Erythroblast (primary cell): ENCODE results near the gene CAMTA2.
"Not testable (repeated sequence)": the region's sequence is repeated elsewhere in the genome, so short reads cannot be mapped to it uniquely, and the experiment has no call there.

Experiments used
- DNase-seq, 2 experiments: peaks; one replicate each; lab custom pipeline; 2025; lab: John Stamatoyannopoulos, UW
- GATA1 ChIP-seq: IDR thresholded peaks from 2 replicates; pipeline ENCODE4 v1.6.1; 2011; ENCODE audit warnings: low read depth, mild to moderate bottlenecking, control low read depth, low read length, moderate library complexity
- POLR2A ChIP-seq: IDR thresholded peaks from 2 replicates; pipeline ENCODE4 v1.6.1; 2011; ENCODE audit warnings: mild to moderate bottlenecking, low read length

The CAMTA2 gene, protein sequence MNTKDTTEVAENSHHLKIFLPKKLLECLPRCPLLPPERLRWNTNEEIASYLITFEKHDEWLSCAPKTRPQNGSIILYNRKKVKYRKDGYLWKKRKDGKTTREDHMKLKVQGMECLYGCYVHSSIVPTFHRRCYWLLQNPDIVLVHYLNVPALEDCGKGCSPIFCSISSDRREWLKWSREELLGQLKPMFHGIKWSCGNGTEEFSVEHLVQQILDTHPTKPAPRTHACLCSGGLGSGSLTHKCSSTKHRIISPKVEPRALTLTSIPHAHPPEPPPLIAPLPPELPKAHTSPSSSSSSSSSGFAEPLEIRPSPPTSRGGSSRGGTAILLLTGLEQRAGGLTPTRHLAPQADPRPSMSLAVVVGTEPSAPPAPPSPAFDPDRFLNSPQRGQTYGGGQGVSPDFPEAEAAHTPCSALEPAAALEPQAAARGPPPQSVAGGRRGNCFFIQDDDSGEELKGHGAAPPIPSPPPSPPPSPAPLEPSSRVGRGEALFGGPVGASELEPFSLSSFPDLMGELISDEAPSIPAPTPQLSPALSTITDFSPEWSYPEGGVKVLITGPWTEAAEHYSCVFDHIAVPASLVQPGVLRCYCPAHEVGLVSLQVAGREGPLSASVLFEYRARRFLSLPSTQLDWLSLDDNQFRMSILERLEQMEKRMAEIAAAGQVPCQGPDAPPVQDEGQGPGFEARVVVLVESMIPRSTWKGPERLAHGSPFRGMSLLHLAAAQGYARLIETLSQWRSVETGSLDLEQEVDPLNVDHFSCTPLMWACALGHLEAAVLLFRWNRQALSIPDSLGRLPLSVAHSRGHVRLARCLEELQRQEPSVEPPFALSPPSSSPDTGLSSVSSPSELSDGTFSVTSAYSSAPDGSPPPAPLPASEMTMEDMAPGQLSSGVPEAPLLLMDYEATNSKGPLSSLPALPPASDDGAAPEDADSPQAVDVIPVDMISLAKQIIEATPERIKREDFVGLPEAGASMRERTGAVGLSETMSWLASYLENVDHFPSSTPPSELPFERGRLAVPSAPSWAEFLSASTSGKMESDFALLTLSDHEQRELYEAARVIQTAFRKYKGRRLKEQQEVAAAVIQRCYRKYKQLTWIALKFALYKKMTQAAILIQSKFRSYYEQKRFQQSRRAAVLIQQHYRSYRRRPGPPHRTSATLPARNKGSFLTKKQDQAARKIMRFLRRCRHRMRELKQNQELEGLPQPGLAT

DNA sequence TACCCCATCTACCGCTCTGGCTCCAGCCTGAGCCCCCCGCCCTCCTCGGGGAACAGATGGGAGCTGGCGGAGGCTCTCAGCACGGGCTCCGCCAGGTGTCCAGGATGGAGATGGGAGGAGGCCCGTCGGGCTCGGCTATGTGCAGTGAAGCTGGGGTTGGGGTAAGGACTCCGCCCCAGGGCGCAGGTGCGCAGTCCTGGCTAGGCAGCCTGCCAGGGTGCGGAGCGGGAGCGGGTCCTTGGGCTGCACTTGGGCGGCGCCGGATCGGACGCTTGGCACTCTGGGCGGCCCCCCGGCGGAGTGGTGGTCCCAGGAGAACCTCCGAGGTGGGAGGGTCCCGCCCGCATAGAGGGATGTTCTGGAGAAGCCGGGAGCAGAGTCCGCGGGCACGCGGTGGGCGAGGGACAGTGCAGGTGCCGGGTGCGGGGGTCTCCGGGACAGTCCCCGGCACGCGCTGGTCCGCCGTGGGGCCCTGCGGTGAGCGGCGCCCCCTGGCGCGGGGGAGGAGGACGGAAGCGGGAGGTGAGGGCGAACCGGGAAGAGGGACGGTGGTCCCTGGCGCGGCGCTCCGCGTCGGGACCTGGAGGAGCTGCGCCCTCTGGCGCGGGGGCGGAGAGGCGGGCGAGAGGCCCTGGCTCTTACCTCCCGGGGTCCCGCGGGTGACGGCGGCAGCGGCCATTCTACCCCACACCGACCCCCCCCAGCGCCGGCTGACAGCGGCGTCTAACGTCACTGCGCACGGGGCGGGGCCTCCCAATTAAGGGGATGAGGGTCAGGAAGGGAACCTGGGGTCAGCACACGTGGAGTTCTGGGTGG is at the start of gene CAMTA2:
Gene CAMTA2, minus strand, starts transcription at position 725 of the 816 bp plus-strand sequence. CDS start 1,453 bp downstream, outside the sequence.
- TF ChIP-seq GATA1 (no peak), POLR2A (peak; percentile 77)
- DNase-seq, result peak; percentile 86 to 89

DNA sequence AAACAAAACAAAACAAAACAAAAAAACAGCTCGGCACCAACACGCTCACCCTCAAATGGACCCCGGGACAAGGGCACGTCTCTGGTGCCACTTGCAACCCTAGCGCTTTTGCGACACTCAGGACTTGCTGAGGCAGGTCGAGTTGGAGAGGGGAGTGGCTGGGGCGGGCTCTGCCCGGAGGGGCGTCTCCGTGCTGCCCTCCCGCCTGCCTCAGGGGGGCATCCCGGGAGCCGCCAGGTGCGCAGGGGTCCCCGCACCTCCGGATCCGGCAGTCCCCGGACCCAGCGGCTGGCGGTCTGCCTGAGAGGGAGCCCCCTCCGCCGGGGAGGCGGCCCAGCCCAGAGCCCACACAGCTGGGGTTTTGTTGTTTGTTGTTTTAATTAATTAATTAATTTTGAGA is 47.8 kb upstream of the CAMTA2 start, which contains the start of gene SLC52A1:
Gene SLC52A1, minus strand, starts transcription at position 112 of the 400 bp plus-strand sequence. CDS start 820 bp downstream, outside the sequence.
- no peak for DNase-seq
- TF ChIP-seq POLR2A, result no peak
- TF ChIP-seq GATA1, result no peak

DNA sequence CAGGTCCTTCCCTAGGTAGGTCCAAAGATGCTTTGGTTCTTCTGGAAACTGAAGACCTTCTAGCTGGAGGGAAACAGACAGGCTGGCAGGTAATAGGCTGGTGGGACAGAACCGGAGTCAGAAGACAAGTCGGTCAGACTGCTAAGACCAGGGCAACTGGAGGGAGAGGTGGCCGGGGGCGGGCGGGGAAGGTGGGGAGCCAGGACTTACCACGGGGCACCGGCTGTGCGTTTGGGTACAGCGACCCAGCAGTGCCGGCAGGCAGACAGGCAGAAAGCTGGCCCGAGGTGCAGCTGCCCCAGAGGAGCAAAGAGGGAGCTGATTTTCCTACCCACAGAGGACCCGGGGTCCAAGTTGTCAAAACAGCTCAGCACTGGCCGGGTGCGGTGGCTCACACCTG is 47.2 kb upstream of the CAMTA2 start:
- TF ChIP-seq GATA1 (no peak), POLR2A (no peak)
- DNase-seq, result no peak

DNA sequence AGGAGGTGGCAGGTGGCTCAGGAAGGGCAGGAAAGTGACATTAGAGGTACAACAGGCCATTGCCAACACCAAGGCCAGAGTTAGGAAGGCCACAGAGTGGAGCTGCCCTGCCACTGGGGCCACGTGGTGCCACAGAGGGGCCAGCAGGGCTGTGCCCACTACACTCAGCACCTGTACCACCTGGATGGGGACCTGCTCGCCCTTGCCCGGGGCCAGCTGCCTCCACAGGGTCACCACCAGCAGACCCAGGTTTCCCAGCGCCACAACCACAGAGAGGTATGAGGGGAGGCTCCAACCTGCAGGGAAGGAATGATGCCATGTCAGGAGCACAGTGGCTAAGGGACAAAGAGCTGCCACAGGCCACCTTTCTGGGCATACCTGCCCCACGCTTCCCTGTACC is 46.6 kb upstream of the CAMTA2 start:
- DNase-seq, result no peak
- TF ChIP-seq POLR2A (no peak), GATA1 (no peak)

DNA sequence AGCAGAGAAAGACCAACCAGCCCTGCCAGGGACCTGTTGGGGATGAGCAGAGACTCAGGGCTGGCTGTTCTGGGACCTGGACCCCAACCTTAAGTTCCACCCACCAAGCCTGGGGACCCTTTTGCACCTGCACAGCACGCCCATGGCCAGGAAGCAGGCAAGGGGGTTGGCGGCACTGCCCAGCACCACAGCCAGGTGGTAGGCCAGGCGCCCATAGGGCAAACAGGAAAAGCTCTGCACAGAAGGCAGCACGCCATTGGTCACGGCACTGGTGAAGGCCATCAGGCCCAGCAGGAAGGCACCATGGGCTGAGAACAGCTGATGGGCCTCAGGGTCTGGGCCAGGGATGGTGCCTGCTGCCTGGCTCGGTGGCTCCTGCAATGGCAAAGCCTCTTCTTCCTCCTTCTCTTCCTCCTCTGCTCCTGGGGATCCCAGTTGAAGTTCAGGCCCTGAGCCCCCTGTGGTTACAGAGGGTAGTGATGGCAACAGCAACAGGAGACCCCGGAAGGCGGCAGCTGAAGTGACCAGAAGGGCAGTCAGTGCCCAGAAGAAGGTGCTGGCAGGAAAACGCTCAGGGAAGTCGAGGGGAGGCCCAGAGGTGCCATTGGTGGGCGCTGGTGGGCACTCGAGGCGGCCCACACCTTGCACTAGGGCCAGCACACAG is 46.0 kb upstream of the CAMTA2 start:
- DNase-seq, result no peak

DNA sequence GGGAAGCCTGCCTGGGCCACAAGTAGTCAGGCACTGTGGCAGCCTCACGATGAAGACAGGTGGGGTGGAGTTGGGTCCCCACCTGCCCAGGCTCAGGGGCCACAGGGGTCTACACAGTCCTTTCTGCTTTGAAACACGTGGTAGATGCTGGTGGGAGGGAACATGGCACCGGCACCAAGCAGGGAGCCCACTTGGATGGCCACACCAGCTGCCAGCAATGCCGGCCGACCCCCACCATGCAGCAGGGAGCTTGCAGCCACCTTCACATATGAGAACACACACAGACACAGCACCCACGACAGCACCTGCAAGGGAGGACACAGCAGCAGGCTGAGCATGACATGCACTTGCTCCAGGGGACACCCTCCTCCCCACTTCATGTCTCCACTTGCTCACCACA is 45.4 kb upstream of the CAMTA2 start:
- TF ChIP-seq POLR2A (no peak), GATA1 (no peak)
- DNase-seq, result no peak

More for the DNA sequence above, 46.0 kb upstream of the CAMTA2 start:
- TF ChIP-seq GATA1, result no peak
- no peak for TF ChIP-seq POLR2A

DNA sequence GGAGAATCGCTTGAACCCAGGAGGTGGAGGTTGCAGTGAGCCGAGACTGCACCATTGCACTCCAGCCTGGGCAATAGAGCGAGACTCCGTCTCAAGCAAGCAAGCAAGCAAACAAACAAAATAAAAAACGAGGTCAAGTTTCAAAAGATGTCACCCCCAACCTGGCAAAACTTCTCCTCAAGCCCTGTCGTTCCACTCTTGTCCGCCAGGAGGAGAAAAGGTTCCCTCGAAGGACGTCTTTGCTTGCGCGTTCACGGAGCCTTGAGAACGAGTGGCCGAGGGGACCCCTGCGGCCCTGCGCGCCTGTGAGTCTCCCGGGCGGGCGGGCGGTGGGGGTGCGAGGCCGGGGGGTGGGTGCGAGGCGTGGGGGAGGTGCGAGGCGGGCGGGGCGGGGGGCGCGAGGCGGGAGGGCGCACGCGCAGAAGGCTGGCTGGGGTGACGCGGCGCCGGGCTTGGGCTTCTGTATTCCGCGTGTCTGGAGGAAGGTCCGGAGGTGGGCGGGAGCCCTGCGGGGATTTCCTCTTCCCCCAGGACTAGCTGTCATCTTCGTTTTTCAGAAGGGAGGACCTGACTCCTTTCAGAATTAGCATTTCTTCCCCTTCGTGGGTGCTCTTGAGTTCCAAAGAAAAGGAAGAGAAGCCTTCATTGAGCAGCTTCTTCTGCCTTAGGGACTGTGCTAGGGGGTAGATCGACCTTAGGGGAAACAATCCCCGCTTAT is 44.0 kb upstream of the CAMTA2 start:
- no peak for TF ChIP-seq POLR2A
- TF ChIP-seq GATA1, result no peak
- peak; percentile 79 to 84 for DNase-seq

DNA sequence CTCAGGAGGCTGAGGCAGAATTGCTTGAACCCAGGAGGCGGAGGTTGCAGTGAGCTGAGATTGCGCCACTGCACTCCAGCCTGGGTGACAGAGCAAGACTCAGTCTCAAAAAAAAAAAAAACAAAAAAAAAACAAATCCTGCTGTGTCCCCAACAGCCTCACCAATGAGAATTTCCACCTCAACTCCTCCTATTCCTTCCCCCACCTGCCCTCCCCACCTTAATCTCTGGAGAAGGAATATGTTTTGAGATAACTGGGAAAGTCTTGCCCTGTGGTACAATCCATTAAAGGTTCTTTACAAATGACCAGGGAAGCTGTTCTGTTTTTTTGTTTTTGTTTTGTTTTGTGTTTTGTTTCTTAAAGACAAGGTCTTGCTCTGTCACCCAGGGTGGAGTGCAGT is 42.7 kb upstream of the CAMTA2 start:
- not testable (repeated sequence) for DNase-seq

DNA sequence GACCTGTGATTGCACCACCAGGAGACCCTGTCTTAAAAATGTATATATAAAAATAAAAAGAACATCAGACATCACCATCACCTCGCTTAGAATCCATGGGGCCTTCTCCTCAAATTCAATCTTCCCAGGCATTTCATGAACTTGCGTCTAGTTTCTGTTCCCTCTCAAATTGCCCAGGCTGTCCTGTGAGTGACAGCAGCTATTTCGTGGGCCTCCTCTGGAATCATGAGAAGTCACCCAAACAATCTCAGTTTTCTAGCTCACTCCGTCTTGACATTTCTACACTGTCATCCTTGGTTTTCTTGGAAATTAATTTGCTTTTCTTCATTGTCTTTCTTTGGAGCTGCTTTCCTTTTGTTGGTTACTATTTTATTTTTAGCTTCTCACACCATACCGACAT is 40.4 kb upstream of the CAMTA2 start:
- DNase-seq, result no peak
- TF ChIP-seq GATA1 (no peak), POLR2A (no peak)

DNA sequence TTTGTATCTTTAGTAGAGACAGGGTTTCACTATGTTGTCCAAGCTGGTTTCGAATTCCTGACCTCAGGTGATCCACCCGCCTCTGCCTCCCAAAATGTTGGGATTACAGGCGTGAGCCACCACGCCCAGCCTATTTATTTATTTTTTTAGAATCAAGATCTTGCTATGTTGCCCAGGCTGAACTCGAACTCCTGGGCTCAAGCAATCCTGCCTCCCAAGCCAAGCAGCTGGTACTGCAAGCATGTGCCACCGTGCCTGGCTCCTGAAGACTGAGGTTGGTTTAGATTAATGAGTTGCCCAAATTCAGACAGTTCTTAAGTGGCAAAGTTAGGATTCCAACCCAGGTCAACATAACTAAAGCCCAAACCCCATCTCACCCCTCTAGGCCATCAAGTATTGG is 39.8 kb upstream of the CAMTA2 start:
- DNase-seq, result no peak
- TF ChIP-seq GATA1 (no peak), POLR2A (no peak)

DNA sequence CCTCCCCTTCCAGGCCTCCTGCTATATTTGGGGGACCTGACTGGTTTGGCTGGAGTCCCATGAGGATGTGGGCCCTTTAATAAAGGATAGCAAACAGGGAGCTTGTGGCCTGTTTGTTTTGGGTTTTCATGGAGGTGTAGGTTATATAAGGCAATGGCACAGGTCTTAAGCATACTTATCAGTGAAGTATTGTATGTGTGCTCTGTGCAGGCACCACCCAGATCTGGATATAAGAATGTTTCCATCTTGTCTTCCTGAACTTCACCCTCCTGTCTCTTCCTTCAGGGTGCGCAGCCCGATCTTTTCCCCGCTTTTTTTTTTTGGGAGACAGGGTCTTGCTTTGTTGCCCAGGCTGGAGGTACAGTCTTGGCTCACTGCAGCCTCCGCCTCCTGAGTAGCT is 37.1 kb upstream of the CAMTA2 start:
- no peak for DNase-seq
- TF ChIP-seq POLR2A, result no peak
- TF ChIP-seq GATA1, result no peak
